HCT116 (cell line): ENCODE measurements around the gene CACNA1S. TPM values are rescaled to one million over a fixed set of nuclear protein-coding genes. Genes with fewer than 3 reads are reported as not detected.
A peak's percentile ranks its signal among the peaks of the same experiment; 100 is the strongest.

Experiments used
- ATAC-seq: fragments of 200-7000 bp; cut with Tn5 transposase; 2 replicates; pipeline ENCODE4 v1.9.1; 2020; ENCODE audit warnings: mild to moderate bottlenecking, moderate library complexity
- BruUV-seq: library from RNA; stranded (reverse); fragments of 400-500 nt; replicated peaks from 2 replicates; lab custom pipeline; 2021; lab: Mats Ljungman, UMichigan
- CTCF ChIA-PET: fragments of 300-600 bp; sonication (Branson Sonifier 250); formaldehyde crosslinking; loops from one replicate; lab custom pipeline; 2021; ENCODE audit warnings: antibody characterized with exemption; lab: Charles Lee
- POLR2A ChIA-PET: fragments of 300-600, 350-600 bp; sonication (Branson Sonifier 250); formaldehyde crosslinking; loops from one replicate; lab custom pipeline; 2021; ENCODE audit warnings: antibody characterized with exemption; lab: Charles Lee
- RAD21 ChIA-PET, 2 experiments: fragments of 300-600 bp; sonication (Branson Sonifier 250); formaldehyde crosslinking; loops; one replicate each; lab custom pipeline; 2023; ENCODE audit warnings: low total read pairs in 2 of 2; ENCODE audit not compliant: uncharacterized antibody in 2 of 2, unreplicated experiment in 2 of 2, low non-redundant PET in 1 of 2; lab: Charles Lee
- DNase-seq: peaks from one replicate; pipeline ENCODE4 v3.0.0-alpha.2; 2010; ENCODE audit warnings: low read depth, low spot score
- H2AFZ ChIP-seq: fragments of 200-600 bp; shearing (Covaris generic), sonication (generic); 2 replicates; pipeline ENCODE4 v1.6.1; 2017; ENCODE audit warnings: low read depth, mixed run types, mixed read lengths, antibody characterized with exemption, low read length; ENCODE audit not compliant: poor library complexity, severe bottlenecking
- H3K27ac ChIP-seq: 2 replicates; pipeline ENCODE4 v1.5.1; 2012; ENCODE audit warnings: low read depth, low read length
- H3K27me3 ChIP-seq: fragments of 200-600 bp; sonication (generic); 2 replicates; pipeline ENCODE4 v1.6.1; 2016; ENCODE audit warnings: mixed run types, low read length, mixed read lengths; ENCODE audit not compliant: insufficient read depth
- H3K36me3 ChIP-seq, 2 experiments: fragments of 200-500 bp in 1 of 2; fragments of 200-600 bp in 1 of 2; sonication (Bioruptor generic) in 1 of 2; sonication (generic) in 1 of 2; 2 replicates each; pipeline versions ENCODE4 v1.5.1 to v1.6.1; 2014 to 2016; ENCODE audit warnings: low read length in 2 of 2, inconsistent platforms in 1 of 2, mixed read lengths in 1 of 2, mixed run types in 1 of 2; ENCODE audit not compliant: insufficient read depth in 2 of 2, control insufficient read depth in 1 of 2
- H3K4me1 ChIP-seq, 2 experiments: fragments of 200-600 bp in 1 of 2; sonication (generic) in 1 of 2; 2 replicates each; pipeline versions ENCODE4 v1.5.1 to v1.6.1; 2012 to 2017; ENCODE audit warnings: low read length in 2 of 2, inconsistent platforms in 1 of 2, mild to moderate bottlenecking in 1 of 2, mixed read lengths in 1 of 2, mixed run types in 1 of 2, moderate library complexity in 1 of 2; ENCODE audit not compliant: insufficient read depth in 2 of 2, control insufficient read depth in 1 of 2
- H3K4me2 ChIP-seq: fragments of 200-600 bp; sonication (generic); 2 replicates; pipeline ENCODE4 v1.6.1; 2017; ENCODE audit warnings: mixed run types, low read length, mixed read lengths
- H3K4me3 ChIP-seq, 2 experiments: fragments of 200-600 bp in 1 of 2; sonication (generic) in 1 of 2; replicated peaks in 1 of 2; 2 replicates each; pipeline ENCODE4 v1.5.1; 2011 to 2016; ENCODE audit warnings: low read length in 2 of 2, control low read depth in 1 of 2, low read depth in 1 of 2, mild to moderate bottlenecking in 1 of 2, mixed read lengths in 1 of 2, mixed run types in 1 of 2
- H3K79me2 ChIP-seq: fragments of 200-600 bp; sonication (generic); 2 replicates; pipeline ENCODE4 v1.6.1; 2017; ENCODE audit warnings: mild to moderate bottlenecking, mixed run types, low read length, moderate library complexity, mixed read lengths; ENCODE audit not compliant: insufficient read depth
- H3K9ac ChIP-seq: fragments of 200-600 bp; sonication (generic); 2 replicates; pipeline ENCODE4 v1.6.1; 2016; ENCODE audit warnings: low read length, mixed read lengths
- H3K9me2 ChIP-seq: fragments of 200-600 bp; sonication (generic), shearing (Covaris generic); 2 replicates; pipeline ENCODE4 v1.6.1; 2017; ENCODE audit warnings: mixed run types, mild to moderate bottlenecking, moderate library complexity; ENCODE audit not compliant: insufficient read depth
- H3K9me3 ChIP-seq, 2 experiments: fragments of 200-500 bp in 1 of 2; fragments of 200-600 bp in 1 of 2; sonication (Bioruptor generic) in 1 of 2; sonication (generic) in 1 of 2; 2 replicates each; pipeline ENCODE4 v1.6.1; 2014 to 2017; ENCODE audit warnings: low read length in 2 of 2, mixed read lengths in 2 of 2, inconsistent platforms in 1 of 2, low read depth in 1 of 2, mild to moderate bottlenecking in 1 of 2, mixed run types in 1 of 2, moderate library complexity in 1 of 2; ENCODE audit not compliant: control insufficient read depth in 1 of 2, insufficient read depth in 1 of 2
- H4K20me1 ChIP-seq: fragments of 200-600 bp; sonication (generic), shearing (Covaris generic); 2 replicates; pipeline ENCODE4 v1.6.1; 2017; ENCODE audit warnings: mixed run types, mild to moderate bottlenecking, moderate library complexity; ENCODE audit not compliant: insufficient read depth
- CBX3 ChIP-seq: IDR thresholded peaks from 2 replicates; pipeline ENCODE4 v1.6.1; 2012; ENCODE audit warnings: low read depth
- EGR1 ChIP-seq: IDR thresholded peaks from 2 replicates; pipeline ENCODE4 v1.6.1; 2012; ENCODE audit warnings: low read depth
- ELF1 ChIP-seq: IDR thresholded peaks from 2 replicates; pipeline ENCODE4 v1.6.1; 2012; ENCODE audit warnings: low read depth, borderline replicate concordance
- EZH2 ChIP-seq: fragments of 200-600 bp; sonication (generic); IDR thresholded peaks from 2 replicates; pipeline ENCODE4 v1.6.1; 2017; ENCODE audit warnings: antibody characterized with exemption, mixed run types
- EZH2phosphoT487 ChIP-seq: fragments of 200-600 bp; IDR thresholded peaks from 2 replicates; pipeline ENCODE4 v1.6.1; 2018; ENCODE audit warnings: antibody characterized with exemption, borderline replicate concordance
- JUND ChIP-seq: IDR thresholded peaks from 2 replicates; pipeline ENCODE4 v1.6.1; 2012
- RAD21 ChIP-seq: IDR thresholded peaks from 2 replicates; pipeline ENCODE4 v1.6.1; 2012; ENCODE audit warnings: low read depth, mild to moderate bottlenecking
- SIN3A ChIP-seq: IDR thresholded peaks from 2 replicates; pipeline ENCODE4 v1.6.1; 2012; ENCODE audit warnings: low read depth
- SRF ChIP-seq: IDR thresholded peaks from 2 replicates; pipeline ENCODE4 v1.6.1; 2012; ENCODE audit warnings: low read depth
- TCF7L2 ChIP-seq: IDR thresholded peaks from 2 replicates; pipeline ENCODE4 v1.7.0; 2011; ENCODE audit warnings: borderline replicate concordance, inconsistent platforms; ENCODE audit not compliant: insufficient read depth, insufficient read length; ENCODE audit errors: extremely low read depth
- YY1 ChIP-seq: IDR thresholded peaks from 2 replicates; pipeline ENCODE4 v1.6.1; 2011; ENCODE audit warnings: low read length, low read depth, moderate library complexity, mild to moderate bottlenecking; ENCODE audit not compliant: insufficient replicate concordance; ENCODE audit errors: extremely low read depth
- ZNF274 ChIP-seq: fragments of 200-500 bp; sonication (Bioruptor generic); IDR thresholded peaks from 2 replicates; pipeline ENCODE4 v1.6.1; 2014; ENCODE audit warnings: mild to moderate bottlenecking, low read depth, low read length, inconsistent platforms
- intact Hi-C: fragments of 100-400 bp; cut with micrococcal nuclease; formaldehyde crosslinking; loops from 2 replicates; pipeline ENCODE4 v1.10.0; 2022
- total RNA-seq: library from RNA; stranded (reverse); gene quantifications from one replicate; pipeline ENCODE4 v1.2.1, GENCODE V29; 2021; ENCODE audit not compliant: unreplicated experiment
- TF ChIP-seq, protein P1 (sequence below): IDR thresholded peaks from 2 replicates; pipeline ENCODE4 v1.6.1; 2012

The CACNA1S gene
- total RNA-seq, 1 experiment from 2014 or later: not detected

DNA sequence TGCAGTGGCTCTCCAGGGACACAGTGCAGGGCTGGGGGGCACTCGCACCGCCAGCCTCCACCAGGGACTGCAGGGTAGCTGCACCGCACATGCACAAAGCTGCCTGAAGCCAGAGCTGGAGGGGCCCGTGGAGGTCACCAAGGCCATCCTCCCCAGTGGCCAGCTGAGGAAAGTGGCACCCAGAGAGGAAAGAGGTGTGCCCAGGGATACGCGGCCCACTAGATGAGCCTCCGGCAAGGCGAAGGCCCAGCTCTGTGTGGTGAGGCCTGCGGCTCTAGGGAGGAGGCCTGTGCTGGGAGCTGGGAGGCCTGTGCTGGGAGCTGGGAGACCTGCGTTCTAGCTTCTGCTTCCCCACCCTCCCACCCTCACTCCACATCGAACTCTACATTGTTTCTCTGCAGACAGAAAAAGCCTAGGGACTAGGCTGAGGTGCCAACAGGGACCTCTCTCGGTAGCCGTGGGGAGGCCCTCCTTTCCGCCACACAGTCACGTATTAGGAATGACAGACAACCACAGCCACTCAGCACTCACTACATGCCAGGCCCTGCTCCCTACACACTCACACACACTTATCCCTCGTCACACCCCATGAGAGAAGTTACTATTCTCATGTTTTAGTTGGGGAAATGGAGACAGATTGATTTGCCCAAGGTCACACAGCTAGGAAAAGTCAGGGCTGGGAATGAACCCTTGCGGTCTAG lies 15.7 kb upstream of the CACNA1S start:
- Histone ChIP-seq H3K79me2 (no peaks in the 10 kb centered on the region), H2AFZ (no peak overlapping the region), H3K4me2 (peak overlapping the region; percentile 85), H3K9ac (no peak overlapping the region; the same call in 1 of the 2 replicates), H3K4me1 (peaks cover 13 to 25% of the 10 kb centered on the region in 2 experiments), H3K9me3 (no peaks in the 10 kb centered on the region), H3K9me2 (no peaks in the 10 kb centered on the region), H3K27ac (no peak overlapping the region; the same call in 1 of the 2 replicates), H3K36me3 (no peaks in the 10 kb centered on the region), H3K27me3 (peaks cover 17% of the 10 kb centered on the region; the same call in 1 of the 2 replicates), H3K4me3 (no peak overlapping the region), H4K20me1 (no peaks in the 10 kb centered on the region)
- ATAC-seq (no peak), DNase-seq (no peak)
- intact Hi-C loops: loop anchor here (2.0 kb wide), 1 partner anchor 43 kb away; no protein-coding TSS in a partner anchor
- CTCF ChIA-PET: interaction anchor here (1.0 to 2.4 kb wide), 5 partner anchors 9 to 87 kb away, joined by 3 to 8 read pairs (median 4); no protein-coding TSS in a partner anchor
- no TSS peak for BruUV-seq
- POLR2A ChIA-PET: interaction anchor here (0.6 kb wide), 1 partner anchor 619 kb away, joined by 3 read pairs; no protein-coding TSS in a partner anchor
- no peak for TF ChIP-seq ZNF274
- no peak for TF ChIP-seq RAD21
- TF ChIP-seq YY1: no peak
- TF ChIP-seq, protein P1, sequence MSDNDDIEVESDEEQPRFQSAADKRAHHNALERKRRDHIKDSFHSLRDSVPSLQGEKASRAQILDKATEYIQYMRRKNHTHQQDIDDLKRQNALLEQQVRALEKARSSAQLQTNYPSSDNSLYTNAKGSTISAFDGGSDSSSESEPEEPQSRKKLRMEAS: no peak
- no peak for TF ChIP-seq JUND
- no peak for TF ChIP-seq EZH2phosphoT487
- TF ChIP-seq SIN3A: no peak
- no peak for TF ChIP-seq TCF7L2
- no peak for TF ChIP-seq CBX3
- TF ChIP-seq ELF1: no peak
- TF ChIP-seq EGR1: no peak
- TF ChIP-seq SRF: no peak
- no peak for TF ChIP-seq EZH2
- RAD21 ChIA-PET: no interaction called here
